ENCODE results near the gene SYNJ1. TPM values are rescaled to one million over a fixed set of nuclear protein-coding genes. Genes with fewer than 3 reads are reported as not detected.

The SYNJ1 gene
- total and polyA plus RNA-seq, 10 of the 15 experiments (the other 5 are each of a cell fraction or from before 2014, with no cell fraction given): 1.2 to 7.0 (median 3.5) TPM

- no peak for TF ChIP-seq E2F8 (IDR thresholded peaks at IDR 0.05; ENCODE audit: low read depth, partially characterized antibody)
- TF ChIP-seq SMC3 (IDR thresholded peaks at IDR 0.05; ENCODE audit: borderline replicate concordance, low read length): no peak
Measured at GRCh38 chr21:32590130-32590529, 137.7 kb downstream of the SYNJ1 start (continued).

GRCh38 chr21:32587651-32588050 lies 140.2 kb downstream of the SYNJ1 start:
- DNase-seq (ENCODE audit: low read depth, low spot score) (no peak), FAIRE-seq (no peak), ATAC-seq (no peak)
- H3K27me3 ChIP-seq (replicated peaks in 1 of 2; ENCODE audit: control insufficient read depth in 2 of 2, insufficient read depth in 2 of 2, low read length in 1 of 2): peaks cover 0 to 2% of the 10 kb centered on the region in 2 experiments; a peak in 3 of 4 replicates
- SMC1A ChIA-PET (ENCODE audit: uncharacterized antibody, unreplicated experiment): no interaction called here
- H3K27ac ChIP-seq (ENCODE audit: control insufficient read depth, insufficient read depth): no peak overlapping the region
- POLR2A ChIA-PET: no interaction called here
- WGBS (ENCODE audit: insufficient coverage, insufficient replicate concordance, low lambda C conversion rate, missing lambda C conversion rate): 36% methylated on average over 5 of the region's 5 CpGs
- CTCF ChIA-PET: interaction anchor here (0.9 to 1.0 kb wide), 2 partner anchors 12 to 13 kb away, joined by 3 read pairs; no protein-coding TSS in a partner anchor
- no peaks in the 10 kb centered on the region for H3K4me1 ChIP-seq (ENCODE audit: control insufficient read depth, insufficient read depth, low read length)
- intact Hi-C loops (cut with micrococcal nuclease; ENCODE audit: unreplicated experiment): no loop called here
- no peaks in the 10 kb centered on the region for H3K79me2 ChIP-seq (ENCODE audit: control insufficient read depth, insufficient read depth, low read length)
- in situ Hi-C loops (cut with MboI): no loop called here
- no TSS peak for BruUV-seq (replicated peaks)
- RAD21 ChIA-PET (ENCODE audit: unreplicated experiment): no interaction called here
- H2AFZ ChIP-seq (ENCODE audit: control insufficient read depth, low read depth, low read length): no peak overlapping the region
- no peak overlapping the region for H3K9ac ChIP-seq (ENCODE audit: control insufficient read depth, insufficient read depth, low read length)
- H4K20me1 ChIP-seq (ENCODE audit: control insufficient read depth, insufficient read depth): no peaks in the 10 kb centered on the region
- H3K36me3 ChIP-seq (ENCODE audit: control insufficient read depth in 2 of 2, insufficient read depth in 2 of 2, low read length in 1 of 2): no peaks in the 10 kb centered on the region
- H3K4me2 ChIP-seq (ENCODE audit: control insufficient read depth, insufficient read depth): no peak overlapping the region
- no peak overlapping the region for H3K4me3 ChIP-seq
- no peaks in the 10 kb centered on the region for H3K9me3 ChIP-seq (replicated peaks; ENCODE audit: control insufficient read depth, insufficient read depth, low read length)
- TF ChIP-seq E2F4 (IDR thresholded peaks at IDR 0.05; ENCODE audit: low read depth, low read length): no peak
- no peak for TF ChIP-seq ZSCAN29 (IDR thresholded peaks at IDR 0.05)
- no peak for TF ChIP-seq BRCA1 (IDR thresholded peaks at IDR 0.05; ENCODE audit: low read depth, low read length)
- TF ChIP-seq BHLHE40 (IDR thresholded peaks at IDR 0.05; ENCODE audit: borderline replicate concordance in 1 of 2, low read depth in 2 of 2, low read length in 1 of 2): no peak
- TF ChIP-seq IKZF2 (IDR thresholded peaks at IDR 0.05): no peak
- no peak for TF ChIP-seq PML (IDR thresholded peaks at IDR 0.05; ENCODE audit: low read length)
- TF ChIP-seq BACH1 (IDR thresholded peaks at IDR 0.05; ENCODE audit: borderline replicate concordance): no peak
- no peak for TF ChIP-seq RELB (IDR thresholded peaks at IDR 0.05; ENCODE audit: low read depth)
- TF ChIP-seq RCOR1 (conservative IDR thresholded peaks at IDR 0.05; ENCODE audit: low read depth, low read length): no peak
- no peak for TF ChIP-seq ZNF24 (IDR thresholded peaks at IDR 0.05)
- no peak for TF ChIP-seq MAX (IDR thresholded peaks at IDR 0.05; ENCODE audit: low read depth, low read length)
- TF ChIP-seq CHD1 (IDR thresholded peaks at IDR 0.05; ENCODE audit: low read depth, low read length): no peak
- no peak for TF ChIP-seq BCL3 (IDR thresholded peaks at IDR 0.05; ENCODE audit: borderline replicate concordance, insufficient read depth, low read depth, low read length, poor library complexity, severe bottlenecking)
- no peak for TF ChIP-seq NFYA (IDR thresholded peaks at IDR 0.05; ENCODE audit: borderline replicate concordance, low read depth, low read length)
- no peak for TF ChIP-seq CREB1 (IDR thresholded peaks at IDR 0.05; ENCODE audit: low read depth)
